Neural crest cell (in vitro differentiated cells): ENCODE data around the gene SUCNR1. TPM values are rescaled to one million over a fixed set of nuclear protein-coding genes. Genes with fewer than 3 reads are reported as not detected.
"Not testable (repeated sequence)": the region's sequence is repeated elsewhere in the genome, so short reads cannot be mapped to it uniquely, and the experiment has no call there.

Experiments
- DNase-seq: peaks from one replicate; pipeline ENCODE4 v3.0.0; 2021; ENCODE audit warnings: low read depth, mixed read lengths, low spot score
- H3K27ac Mint-ChIP-seq: one replicate; pipeline ENCODE4 v1.8.0; 2021; ENCODE audit warnings: mild to moderate bottlenecking, mixed read lengths; ENCODE audit not compliant: unreplicated experiment
- H3K27me3 Mint-ChIP-seq: 2 replicates; pipeline ENCODE4 v1.8.0; 2021; ENCODE audit warnings: low read depth, mild to moderate bottlenecking, mixed read lengths
- H3K36me3 Mint-ChIP-seq: 2 replicates; pipeline ENCODE4 v1.8.0; 2021; ENCODE audit warnings: low read depth, mild to moderate bottlenecking, mixed read lengths
- H3K4me1 Mint-ChIP-seq: 2 replicates; pipeline ENCODE4 v1.8.0; 2021; ENCODE audit warnings: mixed read lengths
- H3K4me3 Mint-ChIP-seq: one replicate; pipeline ENCODE4 v1.8.0; 2021; ENCODE audit warnings: mild to moderate bottlenecking, mixed read lengths
- H3K9me3 Mint-ChIP-seq: 2 replicates; pipeline ENCODE4 v1.8.0; 2021; ENCODE audit warnings: mixed read lengths
- CTCF ChIP-seq: fragments of 200-600 bp; sonication (generic); conservative IDR thresholded peaks from 2 replicates; pipeline ENCODE4 v1.5.0; 2021; ENCODE audit warnings: antibody characterized with exemption, mild to moderate bottlenecking
- total RNA-seq: library from RNA; stranded (reverse); gene quantifications from 2 replicates; pipeline ENCODE4 v1.2.1, GENCODE V29; 2021

The SUCNR1 gene
- total RNA-seq, 1 donor from 2014 or later = not detected

- Mint-ChIP-seq H3K9me3 (no peaks in the 10 kb centered on the region), H3K27ac (no peak overlapping the region), H3K4me3 (no peak overlapping the region), H3K27me3 (no peaks in the 10 kb centered on the region), H3K4me1 (peaks cover 18% of the 10 kb centered on the region), H3K36me3 (no peaks in the 10 kb centered on the region)
- TF ChIP-seq CTCF = peak; percentile 33
- no peak for DNase-seq
These were observed 34.2 kb upstream of the SUCNR1 start for GRCh38 chr3:151839313-151839631.

- Mint-ChIP-seq H3K9me3 (peaks cover 6% of the 10 kb centered on the region), H3K4me1 (peaks cover 12% of the 10 kb centered on the region), H3K27ac (no peak overlapping the region), H3K36me3 (no peaks in the 10 kb centered on the region), H3K27me3 (no peaks in the 10 kb centered on the region), H3K4me3 (no peak overlapping the region)
- no peak for DNase-seq
- no peak for TF ChIP-seq CTCF
These were observed 31.6 kb upstream of the SUCNR1 start for GRCh38 chr3:151841801-151842200.

GRCh38 chr3:151843275-151843674 lies 30.2 kb upstream of the SUCNR1 start:
- peaks cover 5% of the 10 kb centered on the region for H3K4me1 Mint-ChIP-seq
- TF ChIP-seq CTCF = no peak
- no peak overlapping the region for H3K27ac Mint-ChIP-seq
- H3K27me3 Mint-ChIP-seq = no peaks in the 10 kb centered on the region
- H3K9me3 Mint-ChIP-seq = peaks cover 6% of the 10 kb centered on the region
- no peak for DNase-seq
- no peaks in the 10 kb centered on the region for H3K36me3 Mint-ChIP-seq
- H3K4me3 Mint-ChIP-seq = no peak overlapping the region

GRCh38 chr3:151845306-151845905 lies 28.0 kb upstream of the SUCNR1 start:
- Mint-ChIP-seq H3K36me3 (peaks cover 7% of the 10 kb centered on the region), H3K4me1 (peaks cover 5% of the 10 kb centered on the region), H3K9me3 (peaks cover 14% of the 10 kb centered on the region), H3K27me3 (no peaks in the 10 kb centered on the region), H3K4me3 (no peak overlapping the region), H3K27ac (no peak overlapping the region)
- TF ChIP-seq CTCF = no peak
- DNase-seq = no peak

- H3K36me3 Mint-ChIP-seq, H3K4me1 Mint-ChIP-seq, H3K27me3 Mint-ChIP-seq, H3K27ac Mint-ChIP-seq, H3K4me3 Mint-ChIP-seq, DNase-seq: not testable (repeated sequence)
- peaks cover 20% of the 10 kb centered on the region for H3K9me3 Mint-ChIP-seq
These were observed 23.4 kb upstream of the SUCNR1 start for GRCh38 chr3:151850065-151850464.

GRCh38 chr3:151852074-151852811 lies 21.2 kb upstream of the SUCNR1 start:
- Mint-ChIP-seq H3K27me3 (no peaks in the 10 kb centered on the region), H3K9me3 (peaks cover 14% of the 10 kb centered on the region), H3K4me3 (no peak overlapping the region), H3K27ac (no peak overlapping the region), H3K4me1 (no peaks in the 10 kb centered on the region), H3K36me3 (peaks cover 9% of the 10 kb centered on the region)
- no peak for TF ChIP-seq CTCF
- no peak for DNase-seq
